Neuronal stem cell (in vitro differentiated cells): Measurements from ENCODE around the gene TRIM17.

Experiments
- DNase-seq: peaks from one replicate; pipeline ENCODE4 v3.0.0-alpha.2; 2013; ENCODE audit warnings: low spot score
- H2AFZ ChIP-seq: one replicate; pipeline ENCODE4 v1.6.1; 2013; ENCODE audit warnings: mild to moderate bottlenecking, low read length, inconsistent platforms
- H2AK5ac ChIP-seq: 2 replicates; pipeline ENCODE4 v1.6.1; 2013; ENCODE audit warnings: low read depth, mild to moderate bottlenecking, inconsistent platforms, low read length, moderate library complexity, mixed read lengths
- H2BK120ac ChIP-seq: 2 replicates; pipeline ENCODE4 v1.6.1; 2013; ENCODE audit warnings: low read depth, mild to moderate bottlenecking, inconsistent platforms, low read length, moderate library complexity, mixed read lengths
- H2BK12ac ChIP-seq: one replicate; pipeline ENCODE4 v1.6.1; 2013; ENCODE audit warnings: low read length, inconsistent platforms
- H2BK15ac ChIP-seq: 2 replicates; pipeline ENCODE4 v1.6.1; 2013; ENCODE audit warnings: mild to moderate bottlenecking, low read length, inconsistent platforms, mixed read lengths
- H2BK5ac ChIP-seq: one replicate; pipeline ENCODE4 v1.6.1; 2013; ENCODE audit warnings: inconsistent platforms, mild to moderate bottlenecking, low read length, moderate library complexity
- H3K14ac ChIP-seq: one replicate; pipeline ENCODE4 v1.6.1; 2013; ENCODE audit warnings: low read length, inconsistent platforms
- H3K18ac ChIP-seq: 2 replicates; pipeline ENCODE4 v1.6.1; 2013; ENCODE audit warnings: low read length, inconsistent platforms
- H3K23ac ChIP-seq: 2 replicates; pipeline ENCODE4 v1.6.1; 2013; ENCODE audit warnings: low read depth, mild to moderate bottlenecking, mixed read lengths, low read length, inconsistent platforms; ENCODE audit not compliant: poor library complexity
- H3K27ac ChIP-seq: replicated peaks from 3 replicates; pipeline ENCODE4 v1.5.1; 2013; ENCODE audit warnings: low read length, inconsistent platforms
- H3K27me3 ChIP-seq, 3 experiments: 2 replicates each; pipeline ENCODE4 v1.6.1; 2013; ENCODE audit warnings: low read length in 3 of 3, mild to moderate bottlenecking in 2 of 3, inconsistent platforms in 1 of 3, low read depth in 1 of 3, mixed read lengths in 1 of 3, moderate library complexity in 1 of 3; ENCODE audit not compliant: control insufficient read depth in 3 of 3, insufficient read depth in 3 of 3
- H3K36me3 ChIP-seq, 2 donors: replicated peaks in 1 of 2; 2 replicates each; pipeline ENCODE4 v1.6.1; 2013; ENCODE audit warnings: low read length in 2 of 2; ENCODE audit not compliant: control insufficient read depth in 2 of 2, insufficient read depth in 2 of 2
- H3K4ac ChIP-seq: 2 replicates; pipeline ENCODE4 v1.6.1; 2013; ENCODE audit warnings: inconsistent platforms, mild to moderate bottlenecking, low read length, moderate library complexity
- H3K4me1 ChIP-seq, 2 donors: 1 replicate in 1 of 2; 2 replicates in 1 of 2; pipeline ENCODE4 v1.6.1; 2013; ENCODE audit warnings: low read length in 2 of 2, low read depth in 1 of 2; ENCODE audit not compliant: control insufficient read depth in 2 of 2, insufficient read depth in 1 of 2
- H3K4me2 ChIP-seq: one replicate; pipeline ENCODE4 v1.6.1; 2013; ENCODE audit warnings: mild to moderate bottlenecking, low read length, inconsistent platforms; ENCODE audit not compliant: insufficient read depth, poor library complexity, severe bottlenecking
- H3K4me3 ChIP-seq, 2 donors: 2 replicates each; pipeline ENCODE4 v1.5.1; 2013; ENCODE audit warnings: low read length in 2 of 2, mild to moderate bottlenecking in 2 of 2, inconsistent platforms in 1 of 2, moderate library complexity in 1 of 2
- H3K79me1 ChIP-seq: one replicate; pipeline ENCODE4 v1.6.1; 2013; ENCODE audit warnings: low read depth, mild to moderate bottlenecking, inconsistent platforms, low read length, moderate library complexity
- H3K9ac ChIP-seq: one replicate; pipeline ENCODE4 v1.6.1; 2013; ENCODE audit warnings: mild to moderate bottlenecking, low read depth, low read length, inconsistent platforms; ENCODE audit not compliant: poor library complexity
- H3K9me3 ChIP-seq, 2 donors: replicated peaks in 1 of 2; 2 replicates each; pipeline versions ENCODE3 to v1.6.1; 2013; ENCODE audit warnings: low read length in 2 of 2, mild to moderate bottlenecking in 2 of 2, inconsistent platforms in 1 of 2, low read depth in 1 of 2, mixed read lengths in 1 of 2, moderate library complexity in 1 of 2; ENCODE audit not compliant: control insufficient read depth in 2 of 2, insufficient read depth in 1 of 2
- H4K8ac ChIP-seq: one replicate; pipeline ENCODE4 v1.6.1; 2013; ENCODE audit warnings: low read depth, mild to moderate bottlenecking, inconsistent platforms, low read length, moderate library complexity
- H4K91ac ChIP-seq: one replicate; pipeline ENCODE4 v1.6.1; 2013; ENCODE audit warnings: low read length, low read depth, mild to moderate bottlenecking, inconsistent platforms; ENCODE audit not compliant: poor library complexity
- WGBS, 2 donors: extraction: QIAGEN DNeasy Blood & Tissue Kit; methylation state at CpG; one replicate each; pipeline ENCODE4 v1.1.7; 2013; ENCODE audit warnings: missing lambda C conversion rate in 2 of 2, mixed read lengths in 1 of 2; ENCODE audit not compliant: insufficient read length in 2 of 2, insufficient replicate concordance in 1 of 2; ENCODE audit errors: extremely low coverage in 2 of 2; 5-methylcytosine and 5-hydroxymethylcytosine counted together

TRIM17 gene

GRCh38 chr1:228372183-228373003 lies 44.3 kb downstream of the TRIM17 start:
- Histone ChIP-seq H3K14ac (peak overlapping the region; percentile 38), H3K18ac (no peak overlapping the region)
- DNase-seq, result no peak

GRCh38 chr1:228371741-228372182 lies 44.9 kb downstream of the TRIM17 start:
- Histone ChIP-seq H3K4me3 (peak overlapping the region in 1 of 2 donors; percentile 40), H2BK12ac (no peak overlapping the region), H3K4ac (no peak overlapping the region), H3K9ac (no peak overlapping the region), H2AK5ac (peak overlapping the region; percentile 81), H3K27me3 (peaks cover 0 to 5% (median 0%) of the 10 kb centered on the region in 3 experiments), H4K91ac (no peak overlapping the region), H2AFZ (no peak overlapping the region), H3K4me1 (no peaks in the 10 kb centered on the region), H3K14ac (peak overlapping the region; percentile 38), H3K18ac (no peak overlapping the region), H3K9me3 (no peaks in the 10 kb centered on the region), H2BK5ac (no peak overlapping the region), H3K4me2 (no peak overlapping the region), H2BK120ac (no peak overlapping the region), H3K79me1 (peaks cover 2% of the 10 kb centered on the region), H3K36me3 (no peaks in the 10 kb centered on the region), H4K8ac (no peak overlapping the region), H2BK15ac (no peak overlapping the region), H3K23ac (peak overlapping the region; percentile 73), H3K27ac (no peak overlapping the region)
- DNase-seq, result no peak
- no CpG with 5 or more reads among the region's 4 CpGs for WGBS, 2 donors

More at GRCh38 chr1:228372183-228373003, 44.3 kb downstream of the TRIM17 start:
- H2BK5ac ChIP-seq, result no peak overlapping the region
- no peak overlapping the region for H2BK12ac ChIP-seq
- no peak overlapping the region for H4K91ac ChIP-seq
- no CpG with 5 or more reads among the region's 34 CpGs for WGBS, 2 donors
- peak overlapping the region; percentile 56 for H2AK5ac ChIP-seq
- H3K4me2 ChIP-seq, result no peak overlapping the region
- peak overlapping the region in 1 of 2 donors; percentile 40 for H3K4me3 ChIP-seq
- H3K27ac ChIP-seq, result no peak overlapping the region
- no peaks in the 10 kb centered on the region for H3K4me1 ChIP-seq
- no peaks in the 10 kb centered on the region for H3K9me3 ChIP-seq
- no peak overlapping the region for H4K8ac ChIP-seq
- H3K23ac ChIP-seq, result peak overlapping the region; percentile 73
- H2BK120ac ChIP-seq, result peak overlapping the region; percentile 72
- no peaks in the 10 kb centered on the region for H3K36me3 ChIP-seq
- H2AFZ ChIP-seq, result no peak overlapping the region
- no peak overlapping the region for H3K4ac ChIP-seq
- peaks cover 0 to 3% (median 0%) of the 10 kb centered on the region in 3 experiments for H3K27me3 ChIP-seq
- no peak overlapping the region for H2BK15ac ChIP-seq
- no peak overlapping the region for H3K9ac ChIP-seq
- H3K79me1 ChIP-seq, result peaks cover 2% of the 10 kb centered on the region

DNA sequence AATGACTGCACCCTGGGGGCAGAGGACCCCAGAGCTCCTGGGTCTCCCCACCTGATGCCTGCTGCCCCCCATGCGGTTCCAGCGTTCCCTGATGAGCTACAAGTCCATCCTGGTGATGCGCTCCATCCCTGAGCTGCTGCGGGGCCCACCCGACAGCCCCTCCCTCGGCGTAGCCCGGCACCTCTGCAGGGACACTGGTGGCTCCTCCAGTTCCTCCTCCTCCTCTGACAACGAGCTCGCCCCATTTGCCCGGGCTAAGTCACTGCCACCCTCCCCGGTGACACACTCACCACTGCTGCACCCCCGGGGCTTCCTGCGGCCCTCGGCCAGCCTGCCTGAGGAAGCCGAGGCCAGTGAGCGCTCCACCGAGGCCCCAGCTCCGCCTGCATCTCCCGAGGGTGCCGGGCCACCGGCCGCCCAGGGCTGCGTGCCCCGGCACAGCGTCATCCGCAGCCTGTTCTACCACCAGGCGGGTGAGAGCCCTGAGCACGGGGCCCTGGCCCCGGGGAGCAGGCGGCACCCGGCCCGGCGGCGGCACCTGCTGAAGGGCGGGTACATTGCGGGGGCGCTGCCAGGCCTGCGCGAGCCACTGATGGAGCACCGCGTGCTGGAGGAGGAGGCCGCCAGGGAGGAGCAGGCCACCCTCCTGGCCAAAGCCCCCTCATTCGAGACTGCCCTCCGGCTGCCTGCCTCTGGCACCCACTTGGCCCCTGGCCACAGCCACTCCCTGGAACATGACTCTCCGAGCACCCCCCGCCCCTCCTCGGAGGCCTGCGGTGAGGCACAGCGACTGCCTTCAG lies 45.5 kb downstream of the TRIM17 start:
- Histone ChIP-seq H3K36me3 (no peaks in the 10 kb centered on the region), H3K23ac (peak overlapping the region; percentile 73), H2BK15ac (no peak overlapping the region), H2BK5ac (peak overlapping the region; percentile 24), H3K4me2 (no peak overlapping the region), H3K4me3 (no peak overlapping the region), H4K8ac (peak overlapping the region; percentile 3), H3K27me3 (peaks cover 0 to 6% (median 0%) of the 10 kb centered on the region in 3 experiments), H3K27ac (no peak overlapping the region), H2BK12ac (no peak overlapping the region), H4K91ac (no peak overlapping the region), H3K9ac (no peak overlapping the region), H3K4ac (no peak overlapping the region), H2BK120ac (no peak overlapping the region), H3K18ac (peak overlapping the region; percentile 48), H3K4me1 (no peaks in the 10 kb centered on the region), H3K79me1 (peaks cover 2% of the 10 kb centered on the region), H3K14ac (no peak overlapping the region), H3K9me3 (no peaks in the 10 kb centered on the region), H2AK5ac (peak overlapping the region; percentile 81), H2AFZ (no peak overlapping the region)
- no peak for DNase-seq
- no CpG with 5 or more reads among the region's 50 CpGs for WGBS, 2 donors
